Panc1 (cell line): Measurements from ENCODE around the gene XAF1.

ENCODE experiments used
- POLR2AphosphoS5 ChIP-seq: IDR thresholded peaks from 2 replicates; pipeline ENCODE4 v1.6.1; 2012; ENCODE audit warnings: mild to moderate bottlenecking, low read depth, low read length, moderate library complexity
- TF ChIP-seq, protein P1 (sequence below): fragments of 450-650 bp; IDR thresholded peaks from 2 replicates; pipeline ENCODE4 v1.5.1; 2017; ENCODE audit warnings: mild to moderate bottlenecking

DNA sequence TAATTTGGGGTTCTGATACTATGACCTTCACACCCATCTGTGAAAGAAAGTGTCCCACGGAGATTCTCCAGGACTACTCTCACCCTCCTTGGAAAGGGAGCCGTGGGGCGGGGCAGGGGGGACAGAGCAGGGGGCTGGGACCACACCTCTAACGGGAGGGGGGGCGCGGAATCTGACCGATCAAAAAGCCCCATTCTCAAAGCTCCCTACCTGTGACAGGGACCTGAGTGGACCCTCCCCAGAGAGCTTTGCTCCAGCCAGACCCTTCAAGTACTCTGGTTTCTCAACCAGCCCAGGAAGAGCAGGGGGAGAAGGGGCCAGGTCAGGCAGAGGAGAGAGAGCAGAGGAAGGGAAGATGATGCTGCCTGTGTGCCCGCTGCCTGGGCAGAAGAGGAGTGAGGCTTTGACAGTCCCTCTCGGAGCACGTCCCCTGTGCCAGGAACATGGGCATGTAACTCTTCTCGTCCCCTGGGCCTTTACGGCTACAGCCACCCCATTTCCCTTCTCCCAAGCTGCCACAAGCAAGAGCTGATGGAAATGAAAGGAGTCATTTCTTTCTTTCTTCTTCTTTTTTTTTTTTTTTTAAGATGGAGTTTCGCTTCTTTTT, 682 bp downstream of the XAF1 start:
- TF ChIP-seq, protein P1, sequence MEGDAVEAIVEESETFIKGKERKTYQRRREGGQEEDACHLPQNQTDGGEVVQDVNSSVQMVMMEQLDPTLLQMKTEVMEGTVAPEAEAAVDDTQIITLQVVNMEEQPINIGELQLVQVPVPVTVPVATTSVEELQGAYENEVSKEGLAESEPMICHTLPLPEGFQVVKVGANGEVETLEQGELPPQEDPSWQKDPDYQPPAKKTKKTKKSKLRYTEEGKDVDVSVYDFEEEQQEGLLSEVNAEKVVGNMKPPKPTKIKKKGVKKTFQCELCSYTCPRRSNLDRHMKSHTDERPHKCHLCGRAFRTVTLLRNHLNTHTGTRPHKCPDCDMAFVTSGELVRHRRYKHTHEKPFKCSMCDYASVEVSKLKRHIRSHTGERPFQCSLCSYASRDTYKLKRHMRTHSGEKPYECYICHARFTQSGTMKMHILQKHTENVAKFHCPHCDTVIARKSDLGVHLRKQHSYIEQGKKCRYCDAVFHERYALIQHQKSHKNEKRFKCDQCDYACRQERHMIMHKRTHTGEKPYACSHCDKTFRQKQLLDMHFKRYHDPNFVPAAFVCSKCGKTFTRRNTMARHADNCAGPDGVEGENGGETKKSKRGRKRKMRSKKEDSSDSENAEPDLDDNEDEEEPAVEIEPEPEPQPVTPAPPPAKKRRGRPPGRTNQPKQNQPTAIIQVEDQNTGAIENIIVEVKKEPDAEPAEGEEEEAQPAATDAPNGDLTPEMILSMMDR, result no peak
- no peak for TF ChIP-seq POLR2AphosphoS5
